Activated naive CD8-positive, alpha-beta T cell treated with anti-CD3 and anti-CD28 coated beads, Interleukin-2, amount 50 U/mL, for 24 hours (primary cell): ENCODE data around the gene HIP1R.
A peak's percentile ranks its signal among the peaks of the same experiment; 100 is the strongest.
"Not testable (repeated sequence)": the region's sequence is repeated elsewhere in the genome, so short reads cannot be mapped to it uniquely, and the experiment has no call there.

Experiments
- ATAC-seq: fragments of 150-1000 bp; cut with Tn5 transposase; one replicate; pipeline ENCODE4 v1.10.0; 2021
- DNase-seq: peaks from one replicate; pipeline ENCODE4 v3.0.0; 2021
- H3K27ac Mint-ChIP-seq: one replicate; pipeline ENCODE4 v1.8.0; 2021; ENCODE audit warnings: mild to moderate bottlenecking, mixed read lengths
- H3K27me3 Mint-ChIP-seq: one replicate; pipeline ENCODE4 v1.8.0; 2021; ENCODE audit warnings: mixed read lengths
- H3K36me3 Mint-ChIP-seq: one replicate; pipeline ENCODE4 v1.8.0; 2021; ENCODE audit warnings: low read depth, mixed read lengths
- H3K4me1 Mint-ChIP-seq: one replicate; pipeline ENCODE4 v1.8.0; 2021; ENCODE audit warnings: mixed read lengths
- H3K4me3 Mint-ChIP-seq: one replicate; pipeline ENCODE4 v1.8.0; 2021; ENCODE audit warnings: mild to moderate bottlenecking, moderate library complexity, mixed read lengths
- H3K9me3 Mint-ChIP-seq: one replicate; pipeline ENCODE4 v1.8.0; 2021; ENCODE audit warnings: mixed read lengths

HIP1R gene

GRCh38 chr12:122882908-122883558 lies 47.8 kb downstream of the HIP1R start:
- DNase-seq: no peak
- Mint-ChIP-seq H3K36me3 (peaks cover 18% of the 10 kb centered on the region), H3K9me3 (no peaks in the 10 kb centered on the region), H3K4me1 (peaks cover 96% of the 10 kb centered on the region), H3K27me3 (peaks cover 7% of the 10 kb centered on the region), H3K4me3 (peak overlapping the region; percentile 45), H3K27ac (peak overlapping the region; percentile 53)
- peak; percentile 18 for ATAC-seq

- no peaks in the 10 kb centered on the region for H3K9me3 Mint-ChIP-seq
Observed at GRCh38 chr12:122884091-122884826, 49.0 kb downstream of the HIP1R start.

GRCh38 chr12:122884860-122885259 lies 49.6 kb downstream of the HIP1R start:
- Mint-ChIP-seq H3K4me1 (peaks cover 96% of the 10 kb centered on the region), H3K27ac (peak overlapping the region; percentile 9), H3K9me3 (no peaks in the 10 kb centered on the region), H3K36me3 (peaks cover 12% of the 10 kb centered on the region), H3K27me3 (peaks cover 3% of the 10 kb centered on the region), H3K4me3 (no peak overlapping the region)
- no peak for ATAC-seq
- DNase-seq: no peak

More at GRCh38 chr12:122884091-122884826, 49.0 kb downstream of the HIP1R start:
- Mint-ChIP-seq H3K36me3 (peaks cover 14% of the 10 kb centered on the region), H3K27ac (peak overlapping the region; percentile 53), H3K4me3 (no peak overlapping the region), H3K27me3 (peaks cover 5% of the 10 kb centered on the region), H3K4me1 (peaks cover 96% of the 10 kb centered on the region)
- ATAC-seq (no peak), DNase-seq (no peak)

- peaks cover 3% of the 10 kb centered on the region for H3K27me3 Mint-ChIP-seq
- peaks cover 6% of the 10 kb centered on the region for H3K36me3 Mint-ChIP-seq
- H3K27ac Mint-ChIP-seq: peak overlapping the region; percentile 83
- H3K4me1 Mint-ChIP-seq: peaks cover 96% of the 10 kb centered on the region
- DNase-seq (no peak), ATAC-seq (no peak)
- H3K4me3 Mint-ChIP-seq: no peak overlapping the region
- no peaks in the 10 kb centered on the region for H3K9me3 Mint-ChIP-seq
Observed at GRCh38 chr12:122886161-122886560, 50.9 kb downstream of the HIP1R start.

GRCh38 chr12:122886851-122887818 lies 51.9 kb downstream of the HIP1R start:
- Mint-ChIP-seq H3K27ac (peak overlapping the region; percentile 83), H3K4me1 (peaks cover 97% of the 10 kb centered on the region), H3K4me3 (peak overlapping the region; percentile 64), H3K9me3 (no peaks in the 10 kb centered on the region), H3K36me3 (peaks cover 6% of the 10 kb centered on the region), H3K27me3 (peaks cover 3% of the 10 kb centered on the region)
- ATAC-seq (peak; percentile 72), DNase-seq (peak; percentile 64)

- no peak for ATAC-seq
- Mint-ChIP-seq H3K9me3 (no peaks in the 10 kb centered on the region), H3K27me3 (peaks cover 3% of the 10 kb centered on the region), H3K27ac (peak overlapping the region; percentile 83), H3K4me1 (peaks cover 97% of the 10 kb centered on the region), H3K4me3 (peak overlapping the region; percentile 64), H3K36me3 (peaks cover 6% of the 10 kb centered on the region)
- no peak for DNase-seq
Observed at GRCh38 chr12:122887819-122888212, 52.6 kb downstream of the HIP1R start.

- DNase-seq: no peak
- peak overlapping the region; percentile 83 for H3K27ac Mint-ChIP-seq
- ATAC-seq: peak; percentile 33
- peak overlapping the region; percentile 64 for H3K4me3 Mint-ChIP-seq
- no peaks in the 10 kb centered on the region for H3K9me3 Mint-ChIP-seq
- peaks cover 6% of the 10 kb centered on the region for H3K36me3 Mint-ChIP-seq
- H3K27me3 Mint-ChIP-seq: peaks cover 3% of the 10 kb centered on the region
- peaks cover 95% of the 10 kb centered on the region for H3K4me1 Mint-ChIP-seq
Observed at GRCh38 chr12:122888232-122888752, 53.0 kb downstream of the HIP1R start.

- ATAC-seq (no peak), DNase-seq (no peak)
- Mint-ChIP-seq H3K27ac (peak overlapping the region; percentile 82), H3K27me3 (peaks cover 3% of the 10 kb centered on the region), H3K9me3 (no peaks in the 10 kb centered on the region), H3K4me3 (peak overlapping the region; percentile 65), H3K36me3 (peaks cover 9% of the 10 kb centered on the region), H3K4me1 (peaks cover 95% of the 10 kb centered on the region)
Observed at GRCh38 chr12:122889761-122890520, 54.7 kb downstream of the HIP1R start.

GRCh38 chr12:122891661-122892525 lies 56.6 kb downstream of the HIP1R start:
- ATAC-seq (no peak), DNase-seq (no peak)
- peaks cover 9% of the 10 kb centered on the region for H3K36me3 Mint-ChIP-seq
- no peak overlapping the region for H3K4me3 Mint-ChIP-seq
- peaks cover 6% of the 10 kb centered on the region for H3K9me3 Mint-ChIP-seq
- peaks cover 93% of the 10 kb centered on the region for H3K4me1 Mint-ChIP-seq
- no peak overlapping the region for H3K27ac Mint-ChIP-seq
- peaks cover 3% of the 10 kb centered on the region for H3K27me3 Mint-ChIP-seq

- ATAC-seq, DNase-seq, H3K9me3 Mint-ChIP-seq, H3K36me3 Mint-ChIP-seq, H3K27me3 Mint-ChIP-seq, H3K4me3 Mint-ChIP-seq, H3K27ac Mint-ChIP-seq: not testable (repeated sequence)
- H3K4me1 Mint-ChIP-seq: peaks cover 93% of the 10 kb centered on the region
Observed at GRCh38 chr12:122892724-122893123, 57.5 kb downstream of the HIP1R start.

GRCh38 chr12:122893208-122894153 lies 58.2 kb downstream of the HIP1R start:
- peaks cover 6% of the 10 kb centered on the region for H3K9me3 Mint-ChIP-seq
- H3K4me1 Mint-ChIP-seq: peaks cover 93% of the 10 kb centered on the region
- H3K27me3 Mint-ChIP-seq: no peaks in the 10 kb centered on the region
- H3K27ac Mint-ChIP-seq: peak overlapping the region; percentile 13
- peak overlapping the region; percentile 86 for H3K4me3 Mint-ChIP-seq
- no peak for ATAC-seq
- no peak for DNase-seq
- peaks cover 6% of the 10 kb centered on the region for H3K36me3 Mint-ChIP-seq
